HL-60 (cell line): ENCODE results near the gene NOP9.

Experiments
- DNase-seq, 2 experiments: peaks; one replicate each; pipeline ENCODE4 v3.0.0-alpha.2; 2010 to 2020; ENCODE audit warnings: low read depth in 1 of 2, low spot score in 1 of 2
- H3K27ac ChIP-seq: fragments of 250-450 bp; sonication (Bioruptor Pico); replicated peaks from 2 replicates; pipeline ENCODE4 v1.5.1; 2020; ENCODE audit warnings: mild to moderate bottlenecking, moderate library complexity
- H3K27me3 ChIP-seq: fragments of 250-450 bp; sonication (Bioruptor Pico); 2 replicates; pipeline ENCODE4 v1.5.1; 2021; ENCODE audit warnings: mild to moderate bottlenecking, moderate library complexity; ENCODE audit not compliant: insufficient read depth, poor library complexity, severe bottlenecking
- H3K4me3 ChIP-seq: replicated peaks from 2 replicates; pipeline ENCODE4 v1.5.1; 2011; ENCODE audit warnings: mild to moderate bottlenecking, control low read depth, low read length; ENCODE audit not compliant: insufficient read depth
- CTCF ChIP-seq: IDR thresholded peaks from one replicate; pipeline ENCODE4 v1.5.1; 2011; ENCODE audit warnings: low read length, control low read depth, inconsistent platforms; ENCODE audit not compliant: insufficient read depth
- GABPA ChIP-seq: IDR thresholded peaks from 2 replicates; pipeline ENCODE4 v1.6.1; 2012; ENCODE audit warnings: low read depth
- POLR2AphosphoS5 ChIP-seq: IDR thresholded peaks from 2 replicates; pipeline ENCODE4 v1.6.1; 2012; ENCODE audit warnings: low read depth
- REST ChIP-seq: IDR thresholded peaks from 2 replicates; pipeline ENCODE4 v1.6.1; 2012; ENCODE audit warnings: low read depth; ENCODE audit not compliant: insufficient replicate concordance
- SPI1 ChIP-seq: IDR thresholded peaks from 2 replicates; pipeline ENCODE4 v1.6.1; 2012; ENCODE audit warnings: low read depth, mild to moderate bottlenecking, borderline replicate concordance

The NOP9 gene

GRCh38 chr14:24252289-24253124 lies 47.1 kb upstream of the NOP9 start:
- TF ChIP-seq POLR2AphosphoS5: no peak
- no peak for TF ChIP-seq CTCF
- no peak for TF ChIP-seq SPI1
- H3K27me3 ChIP-seq: no peaks in the 10 kb centered on the region
- no peak for DNase-seq
- no peak overlapping the region for H3K4me3 ChIP-seq
- no peak overlapping the region for H3K27ac ChIP-seq

GRCh38 chr14:24253936-24254335 lies 45.7 kb upstream of the NOP9 start:
- no peak overlapping the region for H3K4me3 ChIP-seq
- DNase-seq: no peak
- no peak overlapping the region for H3K27ac ChIP-seq
- TF ChIP-seq CTCF (no peak), REST (no peak), POLR2AphosphoS5 (no peak), SPI1 (no peak), GABPA (no peak)
- H3K27me3 ChIP-seq: no peaks in the 10 kb centered on the region

GRCh38 chr14:24254630-24255392 lies 44.8 kb upstream of the NOP9 start:
- no peak for TF ChIP-seq REST
- TF ChIP-seq SPI1: no peak
- TF ChIP-seq CTCF: no peak
- TF ChIP-seq POLR2AphosphoS5: no peak
- no peak for TF ChIP-seq GABPA
- no peak overlapping the region for H3K27ac ChIP-seq
- H3K27me3 ChIP-seq: no peaks in the 10 kb centered on the region
- no peak overlapping the region for H3K4me3 ChIP-seq
- no peak for DNase-seq
